ENCODE measurements around the gene SETBP1. TPM values are rescaled to one million over a fixed set of nuclear protein-coding genes. Genes with fewer than 3 reads are reported as not detected.

SETBP1 gene
- total RNA-seq, 1 donor from 2014 or later, result 12.4 TPM

DNA sequence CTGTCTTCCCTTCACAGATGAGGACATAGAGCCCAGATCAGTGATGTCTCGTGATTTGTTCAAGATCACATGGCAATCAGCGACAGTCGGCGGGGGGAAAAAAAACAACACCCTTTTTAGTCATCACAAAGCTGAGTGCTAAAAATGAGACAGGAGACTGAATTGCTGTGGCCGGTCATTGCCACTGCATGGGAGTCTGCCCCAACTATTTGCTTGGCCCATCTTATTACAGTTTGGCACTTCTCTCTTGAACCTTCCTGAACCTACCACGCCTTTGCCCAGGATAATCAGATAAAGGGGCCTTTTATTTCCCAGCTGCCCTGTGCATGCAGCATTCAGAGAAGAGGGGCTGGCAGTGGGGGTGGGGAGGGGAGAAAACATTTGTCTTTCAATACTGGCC, 42.7 kb downstream of the SETBP1 start:
- FAIRE-seq (no peak), DNase-seq (ENCODE audit: low read depth) (no peak)
- no peak for TF ChIP-seq EZH2 (IDR thresholded peaks at IDR 0.05; ENCODE audit: insufficient read depth, low read length)
- Mint-ChIP-seq H3K4me3 (ENCODE audit: unreplicated experiment) (no peak overlapping the region), H3K36me3 (ENCODE audit: low read depth, unreplicated experiment) (peaks cover 5% of the 10 kb centered on the region), H3K27me3 (ENCODE audit: low read depth, unreplicated experiment) (peaks cover 2% of the 10 kb centered on the region), H3K4me1 (ENCODE audit: low read depth, unreplicated experiment) (peaks cover 41% of the 10 kb centered on the region), H3K27ac (ENCODE audit: unreplicated experiment) (no peak overlapping the region), H3K9me3 (ENCODE audit: unreplicated experiment) (no peaks in the 10 kb centered on the region)
- Histone ChIP-seq H3K36me3 (ENCODE audit: insufficient read depth, low read length) (no peaks in the 10 kb centered on the region), H3K4me2 (ENCODE audit: low read length) (no peak overlapping the region), H3K79me2 (ENCODE audit: insufficient read depth, low read length) (no peaks in the 10 kb centered on the region), H4K20me1 (ENCODE audit: insufficient read depth, low read length) (no peaks in the 10 kb centered on the region), H3K27me3 (ENCODE audit: insufficient read depth, low read length) (no peaks in the 10 kb centered on the region), H3K9ac (ENCODE audit: low read length) (no peak overlapping the region), H2AFZ (ENCODE audit: low read depth, low read length) (no peak overlapping the region), H3K4me1 (ENCODE audit: insufficient read depth, low read length) (peaks cover 13% of the 10 kb centered on the region), H3K4me3 (ENCODE audit: insufficient read depth, low read depth, low read length) (no peak overlapping the region), H3K9me3 (ENCODE audit: insufficient read depth, low read depth, low read length) (no peaks in the 10 kb centered on the region), H3K27ac (ENCODE audit: low read depth, low read length) (no peak overlapping the region)

DNA sequence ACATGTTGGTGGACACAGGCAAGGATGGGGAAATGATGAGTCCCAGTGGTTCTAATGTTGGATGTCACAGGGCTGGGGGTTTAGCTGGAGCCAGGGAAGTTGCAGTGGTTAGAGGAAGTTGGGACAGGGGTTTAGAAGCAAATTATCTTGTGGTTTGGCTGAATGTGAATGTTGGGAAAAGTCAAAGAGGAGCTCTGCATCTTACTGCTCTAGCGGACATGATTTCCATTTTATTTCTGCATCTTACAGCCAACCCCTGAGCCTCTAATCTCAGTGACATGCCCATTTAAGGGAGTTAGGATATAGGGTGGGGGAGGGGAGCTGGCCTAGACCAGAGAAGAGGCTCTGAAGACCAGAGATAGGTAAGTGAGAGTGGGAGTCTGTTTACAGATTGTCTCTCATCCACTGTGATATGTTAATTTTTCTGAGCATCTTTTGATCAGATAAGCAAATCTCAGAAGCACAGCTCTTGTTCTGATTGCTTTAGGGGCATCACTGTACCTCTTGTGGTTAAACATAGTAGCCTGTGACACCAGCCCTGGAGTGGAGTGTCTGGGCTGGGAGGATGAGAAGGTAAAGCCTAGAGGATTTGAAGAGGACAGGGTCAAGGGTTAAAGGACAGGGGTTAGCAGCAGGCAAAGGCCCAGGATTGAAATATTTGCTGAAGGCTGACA, 43.6 kb downstream of the SETBP1 start:
- H3K4me1 Mint-ChIP-seq (ENCODE audit: low read depth, unreplicated experiment), result peaks cover 44% of the 10 kb centered on the region
- H3K4me3 Mint-ChIP-seq (ENCODE audit: unreplicated experiment), result no peak overlapping the region
- Histone ChIP-seq H3K27me3 (ENCODE audit: insufficient read depth, low read length) (no peaks in the 10 kb centered on the region), H3K4me1 (ENCODE audit: insufficient read depth, low read length) (peaks cover 17% of the 10 kb centered on the region), H3K4me3 (ENCODE audit: insufficient read depth, low read depth, low read length) (no peak overlapping the region), H3K9ac (ENCODE audit: low read length) (no peak overlapping the region), H3K36me3 (ENCODE audit: insufficient read depth, low read length) (no peaks in the 10 kb centered on the region), H3K4me2 (ENCODE audit: low read length) (peak overlapping the region; percentile 14), H3K9me3 (ENCODE audit: insufficient read depth, low read depth, low read length) (no peaks in the 10 kb centered on the region), H2AFZ (ENCODE audit: low read depth, low read length) (no peak overlapping the region), H4K20me1 (ENCODE audit: insufficient read depth, low read length) (no peaks in the 10 kb centered on the region), H3K79me2 (ENCODE audit: insufficient read depth, low read length) (no peaks in the 10 kb centered on the region), H3K27ac (ENCODE audit: low read depth, low read length) (no peak overlapping the region)
- H3K9me3 Mint-ChIP-seq (ENCODE audit: unreplicated experiment), result no peaks in the 10 kb centered on the region
- TF ChIP-seq EZH2 (IDR thresholded peaks at IDR 0.05; ENCODE audit: insufficient read depth, low read length), result no peak
- TF ChIP-seq, protein P1, sequence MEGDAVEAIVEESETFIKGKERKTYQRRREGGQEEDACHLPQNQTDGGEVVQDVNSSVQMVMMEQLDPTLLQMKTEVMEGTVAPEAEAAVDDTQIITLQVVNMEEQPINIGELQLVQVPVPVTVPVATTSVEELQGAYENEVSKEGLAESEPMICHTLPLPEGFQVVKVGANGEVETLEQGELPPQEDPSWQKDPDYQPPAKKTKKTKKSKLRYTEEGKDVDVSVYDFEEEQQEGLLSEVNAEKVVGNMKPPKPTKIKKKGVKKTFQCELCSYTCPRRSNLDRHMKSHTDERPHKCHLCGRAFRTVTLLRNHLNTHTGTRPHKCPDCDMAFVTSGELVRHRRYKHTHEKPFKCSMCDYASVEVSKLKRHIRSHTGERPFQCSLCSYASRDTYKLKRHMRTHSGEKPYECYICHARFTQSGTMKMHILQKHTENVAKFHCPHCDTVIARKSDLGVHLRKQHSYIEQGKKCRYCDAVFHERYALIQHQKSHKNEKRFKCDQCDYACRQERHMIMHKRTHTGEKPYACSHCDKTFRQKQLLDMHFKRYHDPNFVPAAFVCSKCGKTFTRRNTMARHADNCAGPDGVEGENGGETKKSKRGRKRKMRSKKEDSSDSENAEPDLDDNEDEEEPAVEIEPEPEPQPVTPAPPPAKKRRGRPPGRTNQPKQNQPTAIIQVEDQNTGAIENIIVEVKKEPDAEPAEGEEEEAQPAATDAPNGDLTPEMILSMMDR (IDR thresholded peaks at IDR 0.05; ENCODE audit: insufficient read depth, low read depth, low read length), result no peak
- DNase-seq (ENCODE audit: low read depth), result no peak
- H3K36me3 Mint-ChIP-seq (ENCODE audit: low read depth, unreplicated experiment), result peaks cover 5% of the 10 kb centered on the region
- FAIRE-seq, result no peak
- H3K27me3 Mint-ChIP-seq (ENCODE audit: low read depth, unreplicated experiment), result no peaks in the 10 kb centered on the region
- H3K27ac Mint-ChIP-seq (ENCODE audit: unreplicated experiment), result peak overlapping the region; percentile 62

DNA sequence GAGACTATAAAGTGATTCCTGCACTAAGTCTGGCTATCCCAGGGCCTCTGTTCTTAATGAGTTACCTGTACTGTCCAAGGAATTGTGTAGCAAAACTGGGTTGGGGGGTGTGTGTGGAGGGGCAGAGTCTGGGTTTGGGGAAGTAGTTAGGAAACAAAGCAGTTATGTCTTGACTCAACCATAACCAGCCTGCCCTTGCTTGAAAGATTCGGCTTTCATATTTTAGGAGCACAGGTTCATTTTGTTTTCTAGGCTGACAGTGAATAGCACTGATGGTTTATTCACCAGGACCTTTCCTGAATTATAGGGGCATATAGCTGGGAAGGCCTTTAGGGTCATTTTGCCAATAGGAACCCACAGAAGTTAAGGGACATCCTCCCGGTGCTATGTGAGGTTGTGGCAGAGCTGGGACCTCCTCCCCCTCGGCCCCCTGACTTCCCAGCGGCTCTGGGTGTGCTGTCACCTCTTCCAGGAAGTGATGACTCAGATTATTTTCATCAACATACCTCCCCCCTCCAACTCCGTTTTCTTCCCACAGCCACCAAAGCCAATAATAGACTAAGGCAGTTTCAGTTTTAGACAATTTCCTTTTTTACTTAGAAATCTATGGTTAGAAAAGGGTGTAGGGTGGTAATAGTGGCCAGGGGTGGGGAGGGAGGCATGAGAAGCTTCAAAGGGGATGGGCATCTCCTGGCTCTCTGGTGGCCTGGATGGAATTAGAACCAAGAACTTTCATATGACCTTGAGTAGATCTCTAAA, 44.8 kb downstream of the SETBP1 start:
- Histone ChIP-seq H3K36me3 (ENCODE audit: insufficient read depth, low read length) (no peaks in the 10 kb centered on the region), H3K79me2 (ENCODE audit: insufficient read depth, low read length) (no peaks in the 10 kb centered on the region), H2AFZ (ENCODE audit: low read depth, low read length) (no peak overlapping the region), H3K27ac (ENCODE audit: low read depth, low read length) (peak overlapping the region; percentile 47), H3K4me2 (ENCODE audit: low read length) (peak overlapping the region; percentile 74), H4K20me1 (ENCODE audit: insufficient read depth, low read length) (no peaks in the 10 kb centered on the region), H3K27me3 (ENCODE audit: insufficient read depth, low read length) (no peaks in the 10 kb centered on the region), H3K4me3 (ENCODE audit: insufficient read depth, low read depth, low read length) (no peak overlapping the region), H3K9ac (ENCODE audit: low read length) (peak overlapping the region; percentile 35), H3K4me1 (ENCODE audit: insufficient read depth, low read length) (peaks cover 29% of the 10 kb centered on the region), H3K9me3 (ENCODE audit: insufficient read depth, low read depth, low read length) (no peaks in the 10 kb centered on the region)
- peak; percentile 53 for DNase-seq (ENCODE audit: low read depth)
- Mint-ChIP-seq H3K36me3 (ENCODE audit: low read depth, unreplicated experiment) (peaks cover 3% of the 10 kb centered on the region), H3K27ac (ENCODE audit: unreplicated experiment) (peak overlapping the region; percentile 86), H3K4me1 (ENCODE audit: low read depth, unreplicated experiment) (peaks cover 56% of the 10 kb centered on the region), H3K27me3 (ENCODE audit: low read depth, unreplicated experiment) (no peaks in the 10 kb centered on the region), H3K4me3 (ENCODE audit: unreplicated experiment) (no peak overlapping the region), H3K9me3 (ENCODE audit: unreplicated experiment) (no peaks in the 10 kb centered on the region)
- TF ChIP-seq, protein P1 (IDR thresholded peaks at IDR 0.05; ENCODE audit: insufficient read depth, low read depth, low read length), result no peak
- no peak for FAIRE-seq

Data from astrocyte (in vitro differentiated cells and primary cell).